Keratinocyte (primary cell): Measurements from ENCODE around the gene RANBP3. TPM values are rescaled to one million over a fixed set of nuclear protein-coding genes. Genes with fewer than 3 reads are reported as not detected.

Experiments
- DNase-seq: peaks from one replicate; pipeline ENCODE4 v3.0.0-alpha.2; 2011; ENCODE audit warnings: low read depth, missing footprints, low spot score
- FAIRE-seq: peaks from 2 replicates; lab custom pipeline; 2011; peaks lifted over from hg19 to GRCh38; lab: Jason Lieb, UNC
- H2AFZ ChIP-seq: 2 replicates; pipeline ENCODE4 v1.6.0; 2012; ENCODE audit warnings: low read length, control low read depth, inconsistent platforms; ENCODE audit not compliant: control insufficient read depth
- H3K27ac ChIP-seq: 2 replicates; pipeline ENCODE4 v1.5.1; 2011; ENCODE audit warnings: low read length; ENCODE audit not compliant: control insufficient read depth, insufficient read depth
- H3K27me3 ChIP-seq: 3 replicates; pipeline ENCODE4 v1.6.0; 2011; ENCODE audit warnings: low read length; ENCODE audit not compliant: control insufficient read depth, insufficient read depth; ENCODE audit errors: extremely low read depth
- H3K36me3 ChIP-seq, 2 experiments: 2 replicates in 1 of 2; 3 replicates in 1 of 2; pipeline ENCODE4 v1.5.1; 2011; ENCODE audit warnings: low read length in 2 of 2, mild to moderate bottlenecking in 1 of 2; ENCODE audit not compliant: control insufficient read depth in 2 of 2, insufficient read depth in 2 of 2; ENCODE audit errors: extremely low read depth in 1 of 2
- H3K4me1 ChIP-seq: 3 replicates; pipeline ENCODE4 v1.5.1; 2011; ENCODE audit warnings: low read length; ENCODE audit not compliant: control insufficient read depth, insufficient read depth; ENCODE audit errors: extremely low read depth
- H3K4me2 ChIP-seq: 3 replicates; pipeline ENCODE4 v1.6.0; 2011; ENCODE audit warnings: low read depth, low read length; ENCODE audit not compliant: control insufficient read depth, insufficient read depth; ENCODE audit errors: extremely low read depth
- H3K4me3 ChIP-seq, 3 experiments: fragments of 200-600 bp in 1 of 3; sonication (generic) in 1 of 3; 2 replicates in 2 of 3; 3 replicates in 1 of 3; pipeline ENCODE4 v1.5.1; 2011 to 2016; ENCODE audit warnings: low read length in 3 of 3, mild to moderate bottlenecking in 3 of 3, control low read depth in 2 of 3, inconsistent platforms in 1 of 3, low read depth in 1 of 3, mixed read lengths in 1 of 3, mixed run types in 1 of 3, moderate library complexity in 1 of 3; ENCODE audit not compliant: control insufficient read depth in 2 of 3, insufficient read depth in 2 of 3; ENCODE audit errors: extremely low read depth in 1 of 3
- H3K79me2 ChIP-seq: 2 replicates; pipeline ENCODE4 v1.6.0; 2012; ENCODE audit warnings: low read length; ENCODE audit not compliant: control insufficient read depth, insufficient read depth
- H3K9ac ChIP-seq: 3 replicates; pipeline ENCODE4 v1.6.0; 2011; ENCODE audit warnings: low read length; ENCODE audit not compliant: control insufficient read depth, insufficient read depth; ENCODE audit errors: extremely low read depth
- H3K9me1 ChIP-seq: 3 replicates; pipeline ENCODE4 v1.6.0; 2011; ENCODE audit warnings: low read length; ENCODE audit not compliant: control insufficient read depth, insufficient read depth; ENCODE audit errors: extremely low read depth
- H3K9me3 ChIP-seq: 2 replicates; pipeline ENCODE4 v1.5.1; 2012; ENCODE audit warnings: low read depth, low read length; ENCODE audit not compliant: control insufficient read depth
- H4K20me1 ChIP-seq: 3 replicates; pipeline ENCODE4 v1.6.0; 2011; ENCODE audit warnings: low read length; ENCODE audit not compliant: control insufficient read depth, insufficient read depth; ENCODE audit errors: extremely low read depth
- EZH2 ChIP-seq: IDR thresholded peaks from one replicate; pipeline ENCODE4 v1.6.1; 2012; ENCODE audit warnings: inconsistent platforms, mild to moderate bottlenecking, low read length, moderate library complexity
- dilution Hi-C: fragments of 300-500 bp; cut with MboI; formaldehyde crosslinking; loops from one replicate; pipeline ENCODE4 v1.7.0; 2020; ENCODE audit warnings: low sequenced_read_pairs; ENCODE audit not compliant: extremely low pct_ligation_motif_present
- polyA plus RNA-seq, 5 experiments: library from polyadenylated mRNA; depleted of rRNA in 3 of 5; stranded (reverse) in 3 of 5; stranded (forward) in 1 of 5; unstranded in 1 of 5; fragments of >200 nt; gene quantifications; 1 replicate in 1 of 5; 2 replicates in 3 of 5; 3 replicates in 1 of 5; pipeline versions ENCODE4 v1.2.1 to v1.2.3, GENCODE V29; 2011 to 2012; ENCODE audit warnings: missing spikeins in 2 of 5, low read depth in 1 of 5, low replicate concordance in 1 of 5
- TF ChIP-seq, protein P1 (sequence below), 3 experiments: IDR thresholded peaks in 1 of 3; conservative IDR thresholded peaks in 1 of 3; optimal IDR thresholded peaks in 1 of 3; 2 replicates in 2 of 3; 3 replicates in 1 of 3; pipeline versions ENCODE3 to v1.5.1; 2011; ENCODE audit warnings: low read length in 3 of 3, mild to moderate bottlenecking in 3 of 3, moderate library complexity in 2 of 3, control low read depth in 1 of 3, inconsistent platforms in 1 of 3; ENCODE audit not compliant: insufficient read depth in 2 of 3; ENCODE audit errors: extremely low read depth in 1 of 3

Gene RANBP3
- polyA plus RNA-seq, 1 donor (not counting 4 experiments of a cell fraction or from before 2014, with no cell fraction given): 36.4 TPM

- dilution Hi-C loops: no loop called here
- Histone ChIP-seq H3K9me1 (peaks cover 2% of the 10 kb centered on the region), H3K4me2 (no peak overlapping the region), H3K9me3 (no peaks in the 10 kb centered on the region), H3K27me3 (no peaks in the 10 kb centered on the region), H3K4me1 (no peaks in the 10 kb centered on the region), H2AFZ (no peak overlapping the region), H3K4me3 (no peak overlapping the region), H3K36me3 (peaks cover 13 to 26% of the 10 kb centered on the region in 2 experiments), H3K27ac (no peak overlapping the region), H3K79me2 (peaks cover 38% of the 10 kb centered on the region), H3K9ac (no peak overlapping the region), H4K20me1 (peaks cover 12% of the 10 kb centered on the region)
- no peak for TF ChIP-seq EZH2
- TF ChIP-seq, protein P1, sequence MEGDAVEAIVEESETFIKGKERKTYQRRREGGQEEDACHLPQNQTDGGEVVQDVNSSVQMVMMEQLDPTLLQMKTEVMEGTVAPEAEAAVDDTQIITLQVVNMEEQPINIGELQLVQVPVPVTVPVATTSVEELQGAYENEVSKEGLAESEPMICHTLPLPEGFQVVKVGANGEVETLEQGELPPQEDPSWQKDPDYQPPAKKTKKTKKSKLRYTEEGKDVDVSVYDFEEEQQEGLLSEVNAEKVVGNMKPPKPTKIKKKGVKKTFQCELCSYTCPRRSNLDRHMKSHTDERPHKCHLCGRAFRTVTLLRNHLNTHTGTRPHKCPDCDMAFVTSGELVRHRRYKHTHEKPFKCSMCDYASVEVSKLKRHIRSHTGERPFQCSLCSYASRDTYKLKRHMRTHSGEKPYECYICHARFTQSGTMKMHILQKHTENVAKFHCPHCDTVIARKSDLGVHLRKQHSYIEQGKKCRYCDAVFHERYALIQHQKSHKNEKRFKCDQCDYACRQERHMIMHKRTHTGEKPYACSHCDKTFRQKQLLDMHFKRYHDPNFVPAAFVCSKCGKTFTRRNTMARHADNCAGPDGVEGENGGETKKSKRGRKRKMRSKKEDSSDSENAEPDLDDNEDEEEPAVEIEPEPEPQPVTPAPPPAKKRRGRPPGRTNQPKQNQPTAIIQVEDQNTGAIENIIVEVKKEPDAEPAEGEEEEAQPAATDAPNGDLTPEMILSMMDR (optimal IDR thresholded peaks at IDR 0.05 in 1 of 3, IDR thresholded peaks at IDR 0.05 in 1 of 3, conservative IDR thresholded peaks at IDR 0.05 in 1 of 3; ENCODE audit: extremely low read depth in 1 of 3, insufficient read depth in 2 of 3, low read length in 3 of 3): no peak
- no peak for FAIRE-seq
- no peak for DNase-seq
Measured at GRCh38 chr19:5941673-5942072, 36.3 kb downstream of the RANBP3 start.

GRCh38 chr19:5940260-5941208 lies 37.4 kb downstream of the RANBP3 start:
- Histone ChIP-seq H3K79me2 (peaks cover 28% of the 10 kb centered on the region), H3K4me1 (no peaks in the 10 kb centered on the region), H3K36me3 (peaks cover 18 to 34% of the 10 kb centered on the region in 2 experiments), H3K27ac (no peak overlapping the region), H3K4me3 (no peak overlapping the region), H3K9me3 (no peaks in the 10 kb centered on the region), H4K20me1 (peaks cover 12% of the 10 kb centered on the region), H3K9me1 (peaks cover 2% of the 10 kb centered on the region), H3K27me3 (no peaks in the 10 kb centered on the region), H3K4me2 (no peak overlapping the region), H2AFZ (no peak overlapping the region), H3K9ac (no peak overlapping the region)
- FAIRE-seq (no peak), DNase-seq (no peak)
- TF ChIP-seq EZH2: no peak
- TF ChIP-seq, protein P1 (optimal IDR thresholded peaks at IDR 0.05 in 1 of 3, IDR thresholded peaks at IDR 0.05 in 1 of 3, conservative IDR thresholded peaks at IDR 0.05 in 1 of 3; ENCODE audit: extremely low read depth in 1 of 3, insufficient read depth in 2 of 3, low read length in 3 of 3): no peak
- dilution Hi-C loops: no loop called here
